Gastrocnemius medialis (tissue), 4 donors: ENCODE data around the gene EMILIN2.

ENCODE experiments used
- CTCF ChIP-seq, 5 experiments: fragments of 450-650 bp in 3 of 5; fragments of 200-600 bp in 2 of 5; sonication (generic) in 2 of 5; IDR thresholded peaks in 4 of 5; conservative IDR thresholded peaks in 1 of 5; 1 replicate in 4 of 5; 2 replicates in 1 of 5; pipeline ENCODE4 v1.5.1; 2016 to 2019; ENCODE audit warnings: antibody characterized with exemption in 5 of 5, mild to moderate bottlenecking in 3 of 5, moderate library complexity in 3 of 5
- POLR2A ChIP-seq, 2 donors: fragments of 450-650 bp; IDR thresholded peaks; one replicate each; pipeline ENCODE4 v1.6.1; 2017; ENCODE audit warnings: antibody characterized with exemption in 2 of 2, mild to moderate bottlenecking in 2 of 2, moderate library complexity in 2 of 2

- no peak for TF ChIP-seq CTCF (IDR thresholded peaks at IDR 0.05 in 4 of 5, conservative IDR thresholded peaks at IDR 0.05 in 1 of 5)
- TF ChIP-seq POLR2A (IDR thresholded peaks at IDR 0.05): no peak
Measured at GRCh38 chr18:2927745-2928144, 80.9 kb downstream of the EMILIN2 start.
